GM18909 (cell line): Measurements from ENCODE around the gene PTPRA.

Experiments used
- ATAC-seq: cut with Tn5 transposase; IDR thresholded peaks from one replicate; pipeline ENCODE4 v1.9.1; 2021; ENCODE audit warnings: mild to moderate bottlenecking; ENCODE audit not compliant: unreplicated experiment, poor library complexity

PTPRA gene

DNA sequence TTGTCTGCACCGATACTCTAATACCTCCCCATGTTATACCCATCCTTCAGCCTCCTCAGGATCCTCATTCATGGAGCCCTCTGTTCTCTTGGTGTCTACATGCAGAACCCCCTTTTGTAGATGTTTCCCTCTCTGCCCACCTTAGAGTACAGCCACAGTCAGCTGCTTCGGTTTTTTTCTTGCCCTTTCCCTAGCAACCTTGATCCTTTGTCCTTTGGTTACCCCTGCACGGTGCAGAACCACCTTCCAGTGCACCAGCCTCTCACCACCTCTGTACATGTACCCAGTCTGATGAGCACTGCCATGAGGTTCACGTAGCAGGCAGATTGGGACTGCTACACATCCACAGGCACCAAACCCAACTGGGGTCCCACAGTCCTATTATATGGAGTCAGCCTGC is 25.5 kb upstream of the PTPRA start:
- ATAC-seq = no peak

DNA sequence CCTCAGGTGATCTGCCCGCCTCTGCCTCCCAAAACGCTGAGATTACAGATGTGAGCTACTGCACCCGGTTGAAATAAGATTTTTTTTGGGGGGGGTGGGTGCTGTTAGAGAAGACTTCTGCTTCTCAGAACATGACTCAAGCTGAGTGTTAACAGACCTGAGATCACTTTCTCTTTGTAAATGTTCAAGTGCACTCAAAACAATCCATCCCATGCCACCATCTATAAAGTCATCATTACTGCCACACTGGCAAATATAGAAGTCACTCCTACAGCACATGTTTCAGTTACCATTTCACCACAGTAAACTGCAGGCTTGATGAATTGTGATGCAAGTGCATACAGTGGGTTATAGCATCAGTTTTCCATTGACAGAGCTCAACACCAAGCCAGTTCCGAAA is 23.8 kb upstream of the PTPRA start:
- ATAC-seq = no peak

DNA sequence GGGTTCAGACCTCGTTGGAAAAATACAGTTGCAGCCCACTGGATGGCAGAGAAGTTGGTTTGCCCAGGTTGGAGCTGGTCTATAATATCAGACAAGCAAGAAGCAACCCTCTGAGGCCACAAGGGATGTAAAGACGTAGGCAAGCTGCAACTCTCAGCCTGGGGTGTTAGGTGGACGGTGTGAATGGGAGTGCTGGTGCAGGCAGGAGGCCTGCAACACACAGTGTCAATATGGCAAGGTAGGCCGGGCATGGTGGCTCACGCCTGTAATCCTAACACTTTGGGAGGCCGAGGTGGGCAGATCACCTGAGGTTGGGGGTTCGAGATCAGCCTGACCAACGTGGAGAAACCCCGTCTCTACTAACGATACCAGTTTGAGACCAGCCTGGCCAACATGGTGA is 22.2 kb upstream of the PTPRA start:
- no peak for ATAC-seq

DNA sequence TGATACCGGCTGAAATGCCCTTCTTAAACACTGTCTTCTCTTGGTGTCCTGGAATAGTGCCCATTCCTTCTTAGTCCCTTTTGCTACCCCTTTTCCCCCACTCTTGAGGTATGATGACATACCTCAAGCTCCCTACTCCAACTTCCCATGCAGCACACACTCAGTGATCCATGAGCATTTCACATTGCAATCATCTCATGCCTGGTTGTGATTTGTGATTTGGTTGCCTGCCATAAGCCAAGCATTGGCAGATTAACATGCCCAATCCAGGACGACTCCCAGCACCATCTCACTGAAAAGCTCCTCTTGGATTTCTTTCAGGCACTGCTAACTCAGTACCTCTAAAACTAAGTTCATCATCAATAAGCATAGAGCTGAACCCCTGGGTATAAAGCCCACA is 14.7 kb upstream of the PTPRA start:
- no peak for ATAC-seq

- ATAC-seq = no peak
These were observed 13.8 kb upstream of the PTPRA start for GRCh38 chr20:2859330-2860121.

- ATAC-seq = no peak
These were observed 8.7 kb upstream of the PTPRA start for GRCh38 chr20:2864626-2865025.

- no peak for ATAC-seq
These were observed 8.2 kb upstream of the PTPRA start for GRCh38 chr20:2865101-2865500.

DNA sequence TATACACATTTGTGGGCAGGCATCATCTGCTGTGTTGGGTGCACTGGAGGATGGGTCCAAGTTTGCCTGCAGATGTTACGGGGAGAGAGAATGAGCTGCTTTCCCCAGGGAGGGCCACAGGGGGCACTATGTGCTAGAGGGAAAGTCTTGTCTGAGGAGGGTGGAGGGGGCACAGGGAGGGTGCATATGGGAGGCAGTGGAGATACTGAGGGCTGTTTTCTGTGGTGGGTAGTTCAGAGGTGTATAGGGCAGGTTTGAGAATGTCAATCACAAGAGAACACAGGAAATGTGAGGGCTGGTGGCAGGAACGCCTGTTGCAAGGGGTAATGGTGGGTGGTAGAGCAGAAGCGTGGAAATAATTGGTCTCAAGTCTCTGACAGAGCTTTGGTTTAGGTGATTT is 7.7 kb upstream of the PTPRA start:
- ATAC-seq = no peak

DNA sequence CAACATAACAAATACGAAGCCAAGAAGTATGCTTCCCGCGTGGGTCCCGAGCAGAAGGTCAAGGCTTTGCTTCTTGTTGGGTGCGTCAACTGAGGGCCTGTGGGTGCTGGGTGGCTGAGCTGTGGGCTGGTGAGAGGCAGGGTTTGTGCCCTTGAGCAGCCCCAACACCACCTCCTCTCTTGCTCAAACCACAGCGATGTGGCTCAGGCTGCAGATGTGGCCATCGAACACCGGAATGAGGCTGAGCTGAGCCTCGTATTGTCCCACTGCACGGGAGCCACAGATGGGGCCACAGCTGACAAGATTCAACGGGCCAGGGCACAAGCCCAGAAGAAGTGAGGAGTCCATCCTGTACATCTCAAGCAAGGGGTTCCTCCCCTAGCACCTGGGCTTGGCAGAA is 7.0 kb upstream of the PTPRA start:
- ATAC-seq = no peak

- no peak for ATAC-seq
These were observed 6.0 kb upstream of the PTPRA start for GRCh38 chr20:2867081-2867864.

DNA sequence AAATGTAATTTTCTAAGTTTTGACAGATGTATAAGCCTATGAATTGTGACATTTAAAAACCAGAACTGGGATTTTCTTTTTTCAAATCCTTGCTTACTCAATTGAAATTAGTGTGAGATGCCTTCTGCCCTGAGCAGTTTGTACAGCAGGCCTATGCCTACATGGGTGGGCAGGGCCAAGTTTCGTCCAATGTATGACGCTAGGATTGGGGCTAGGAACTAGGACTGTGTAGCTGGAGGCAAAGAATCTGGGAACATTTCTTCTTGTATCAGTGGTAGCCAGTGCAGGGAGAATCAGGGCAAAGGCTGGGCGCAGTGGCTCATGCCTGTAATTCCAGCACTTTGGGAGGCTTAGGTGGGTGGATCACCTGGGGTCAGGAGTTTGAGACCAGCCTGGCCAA is 3.9 kb upstream of the PTPRA start:
- ATAC-seq = no peak

GRCh38 chr20:2871111-2871465 is 2.2 kb upstream of the PTPRA start:
- ATAC-seq = no peak

DNA sequence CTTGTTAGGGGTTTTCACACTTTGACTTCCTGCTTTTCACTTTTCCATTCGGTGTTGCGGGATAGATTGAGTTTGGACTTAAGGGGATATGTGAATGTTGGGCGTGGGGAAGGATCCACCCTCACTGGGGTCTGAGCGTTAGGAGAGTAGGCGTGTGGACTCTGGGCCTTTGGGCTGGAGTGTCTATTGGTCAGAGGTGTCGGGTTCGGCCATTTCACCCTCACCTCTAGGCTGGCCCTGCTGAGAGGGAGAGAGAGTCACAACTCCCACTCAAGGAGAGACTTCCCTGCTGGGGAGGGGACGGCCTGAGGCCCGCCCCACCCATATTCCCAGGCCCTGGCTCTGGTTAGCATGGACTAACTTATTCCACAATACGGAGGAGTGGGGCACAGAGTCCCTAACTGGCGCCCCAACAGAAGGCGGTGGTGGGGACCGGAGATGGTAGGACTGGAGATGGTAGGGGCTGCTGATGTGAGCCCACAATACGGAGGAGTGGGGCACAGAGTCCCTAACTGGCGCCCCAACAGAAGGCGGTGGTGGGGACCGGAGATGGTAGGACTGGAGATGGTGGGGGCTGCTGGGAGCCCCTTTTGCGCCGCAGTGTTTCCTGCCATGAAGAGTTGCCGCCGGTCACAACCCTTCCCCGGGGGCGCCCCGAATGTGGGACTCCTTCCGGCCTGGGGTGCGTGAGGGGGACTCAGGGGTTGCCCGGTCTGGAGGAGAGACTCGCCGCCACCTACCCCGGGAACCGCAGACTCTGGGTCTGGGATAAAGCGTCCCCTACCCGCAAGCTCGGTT is 1.4 kb upstream of the PTPRA start:
- no peak for ATAC-seq

DNA sequence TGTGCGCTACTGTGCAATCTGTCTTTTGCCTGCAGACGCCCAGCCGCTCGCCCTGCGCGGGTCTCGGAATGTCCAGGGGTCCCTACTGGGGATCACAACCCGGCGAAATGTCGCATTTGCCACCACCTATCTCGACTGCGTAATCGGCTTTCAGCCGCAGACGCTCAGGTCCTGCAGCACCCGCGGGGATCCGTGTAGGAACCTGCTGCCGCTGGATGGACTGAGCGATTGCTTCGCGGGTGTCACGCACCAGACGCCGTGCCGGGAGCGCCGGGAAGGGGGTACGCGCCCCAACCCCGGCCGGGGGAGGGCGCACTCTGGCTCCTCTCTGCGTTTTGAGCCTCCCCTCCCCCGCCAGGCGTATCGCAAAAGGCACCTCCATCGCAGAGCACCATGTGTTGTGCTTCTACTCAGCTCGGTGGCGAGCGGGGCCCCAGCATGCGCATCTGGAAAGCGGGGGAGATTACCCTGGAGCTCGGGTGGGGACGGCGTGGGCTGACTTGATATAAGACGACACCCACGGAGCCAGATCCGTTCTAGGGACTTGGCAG is 747 bp upstream of the PTPRA start:
- ATAC-seq = peak; percentile 14

DNA sequence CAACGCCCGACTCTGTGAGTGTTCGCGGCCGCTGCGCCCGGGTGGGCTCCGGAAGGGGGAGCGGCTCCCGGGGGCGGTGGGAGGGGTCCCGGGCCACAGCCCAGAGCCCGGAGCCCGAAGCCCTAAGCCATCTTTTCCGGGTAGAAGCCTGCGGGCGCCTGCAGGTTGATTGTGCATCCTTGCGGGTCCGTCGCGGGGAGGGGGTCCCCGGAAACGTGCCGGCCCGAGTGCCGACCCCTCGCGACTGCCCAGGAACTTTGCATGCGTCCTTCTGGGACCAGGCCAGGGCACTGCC is 413 bp downstream of the PTPRA start:
- ATAC-seq = peak; percentile 39

GRCh38 chr20:2874456-2874855 is 1.2 kb downstream of the PTPRA start:
- no peak for ATAC-seq

DNA sequence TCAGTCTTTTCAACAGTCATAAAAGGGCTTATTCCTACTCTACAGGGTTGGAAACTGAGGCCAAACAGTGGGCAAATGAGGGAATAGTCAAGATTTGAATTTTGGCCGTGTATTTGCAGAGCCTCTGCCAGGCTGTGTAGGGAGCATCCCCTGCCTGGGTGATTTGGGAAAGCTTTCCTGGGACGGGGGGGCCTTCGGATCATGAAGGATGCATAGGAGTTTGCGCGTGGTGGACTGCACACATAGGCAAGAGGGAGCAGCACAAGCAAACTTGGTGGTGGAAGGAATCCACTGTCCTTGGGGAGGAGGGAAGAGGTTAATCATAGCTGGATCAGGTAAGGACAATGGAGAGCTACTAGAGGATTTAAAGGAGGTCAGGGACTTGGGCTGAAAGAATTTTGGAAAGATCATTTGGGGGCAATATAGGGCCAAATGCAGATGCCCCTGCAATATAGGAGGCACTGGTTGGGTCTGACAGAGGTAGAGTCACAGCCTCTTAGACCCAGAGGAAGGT is 2.5 kb downstream of the PTPRA start:
- no peak for ATAC-seq

- ATAC-seq = no peak
These were observed 5.2 kb downstream of the PTPRA start for GRCh38 chr20:2878515-2878914.

DNA sequence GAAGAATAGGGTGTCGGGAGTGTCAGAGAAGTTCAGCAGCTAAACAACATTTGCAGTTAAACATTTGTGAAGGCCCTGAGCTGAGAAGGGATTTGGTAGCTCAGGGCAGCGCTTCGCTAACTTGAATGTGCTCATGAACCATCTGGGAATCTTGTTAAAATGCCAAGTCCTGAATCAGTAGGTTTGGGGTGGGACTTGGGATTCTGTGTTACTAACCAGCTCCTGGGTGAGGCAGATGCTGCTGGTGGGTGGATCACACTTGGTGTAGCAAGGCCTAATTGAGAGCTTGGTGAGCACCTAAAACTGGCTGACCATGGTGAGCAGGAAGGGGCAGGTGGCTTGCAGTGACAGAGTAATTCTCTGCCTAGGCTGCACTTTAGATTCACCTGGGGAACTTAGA is 5.9 kb downstream of the PTPRA start:
- no peak for ATAC-seq

DNA sequence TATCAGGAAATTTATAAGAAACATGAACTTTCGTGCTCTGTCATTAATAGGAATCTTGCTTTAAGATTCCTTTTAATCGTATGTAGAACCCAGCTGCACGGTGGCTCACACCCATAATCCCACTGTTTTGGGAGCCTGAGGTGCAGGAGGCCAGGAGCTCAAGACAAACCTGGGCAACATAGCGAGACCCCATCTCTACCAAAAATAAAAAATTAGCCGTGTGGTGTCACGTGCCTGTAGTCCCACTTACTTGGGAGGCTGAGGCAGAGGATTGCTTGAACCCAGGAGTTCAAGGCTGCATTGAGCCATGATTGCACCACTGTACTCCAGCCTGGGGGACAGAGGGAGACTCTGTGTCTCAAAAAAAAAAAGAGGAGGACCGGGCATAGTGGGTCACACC is 7.4 kb downstream of the PTPRA start:
- ATAC-seq = no peak
